Left ventricle myocardium inferior (tissue), 1 donor: ENCODE measurements around the gene SP3. TPM values are rescaled to one million over a fixed set of nuclear protein-coding genes. Genes with fewer than 3 reads are reported as not detected.

Source experiments
- DNase-seq: peaks from one replicate; pipeline ENCODE4 v3.0.0-alpha.2; 2020
- H3K27ac ChIP-seq: fragments of 200-600 bp; replicated peaks from 2 replicates; pipeline ENCODE4 v1.8.0; 2021
- H3K27me3 ChIP-seq: fragments of 200-600 bp; 2 replicates; pipeline ENCODE4 v1.8.0; 2021; ENCODE audit warnings: low read depth
- H3K36me3 ChIP-seq: fragments of 200-600 bp; 2 replicates; pipeline ENCODE4 v1.8.0; 2021
- H3K4me1 ChIP-seq: fragments of 200-600 bp; 2 replicates; pipeline ENCODE4 v1.8.0; 2021
- H3K4me3 ChIP-seq: fragments of 200-600 bp; 2 replicates; pipeline ENCODE4 v1.8.0; 2021; ENCODE audit warnings: mild to moderate bottlenecking, moderate library complexity
- H3K9me3 ChIP-seq: fragments of 200-600 bp; replicated peaks from 2 replicates; pipeline ENCODE4 v1.8.0; 2021
- intact Hi-C: fragments of 100-400 bp; cut with micrococcal nuclease; formaldehyde crosslinking; loops from one replicate; pipeline ENCODE4 v1.11.0; 2022
- total RNA-seq: library from RNA; stranded (reverse); fragmentation: NEBNext Ultra II Directional; extraction: Animal tissue kit (Norgen Biotek cat#: 25700); gene quantifications from one replicate; pipeline ENCODE4 v1.2.1, GENCODE V29; 2021
- TF ChIP-seq, protein P1 (sequence below): fragments of 200-600 bp; IDR thresholded peaks from 2 replicates; pipeline ENCODE4 v1.8.0; 2021; ENCODE audit warnings: antibody characterized with exemption, mild to moderate bottlenecking, borderline replicate concordance
- donor health status: DM: no; HTN: yes; CAD: no; lungs with severe emphysema.

The SP3 gene
- total RNA-seq, 1 donor from 2014 or later, result 32.1 TPM

DNA sequence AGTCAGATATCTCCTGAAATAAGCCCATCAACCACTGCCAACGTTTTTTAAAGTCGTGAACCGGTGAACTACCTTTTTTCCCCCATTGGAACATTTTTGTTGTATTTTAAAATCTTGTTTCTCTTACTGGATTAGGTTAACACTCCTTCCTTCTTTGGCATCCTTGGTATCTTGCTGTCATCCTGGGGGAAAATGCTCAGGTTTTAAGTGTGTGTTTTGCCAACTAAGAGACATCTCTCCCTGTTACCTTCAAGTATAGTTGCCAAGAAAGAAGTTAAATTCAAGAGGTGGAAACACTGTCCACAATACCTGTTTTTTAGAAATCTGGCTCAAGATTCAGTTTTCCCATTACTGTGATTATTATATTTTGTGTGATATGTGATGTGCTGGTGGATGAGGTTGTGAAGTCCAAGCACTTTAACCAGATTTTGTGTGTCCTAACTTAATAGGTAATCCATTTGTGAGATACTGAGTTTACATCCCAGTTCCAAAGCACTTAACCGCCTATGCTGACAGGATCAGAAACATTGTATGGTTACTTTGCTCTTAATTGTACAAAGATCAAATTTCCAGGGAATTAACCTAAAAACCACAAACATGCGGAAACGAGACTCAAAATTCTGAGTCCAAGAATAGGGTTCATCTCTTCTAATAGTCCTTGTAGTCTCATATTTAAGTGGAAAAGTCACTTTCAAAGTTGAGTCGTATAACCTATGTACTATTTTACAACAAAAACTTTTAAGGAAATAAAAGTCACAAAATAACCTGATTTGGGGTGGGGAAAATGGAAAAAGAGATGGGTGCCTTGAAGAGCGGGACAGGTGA, 1.3 kb upstream of the SP3 start:
- H3K27ac ChIP-seq, result peak overlapping the region; percentile 100
- peaks cover 2% of the 10 kb centered on the region for H3K9me3 ChIP-seq
- H3K4me3 ChIP-seq, result peak overlapping the region; percentile 99
- no peak for DNase-seq
- intact Hi-C loops, result loop anchor here (5.0 kb wide), 1 partner anchor 61 kb away; no protein-coding TSS in a partner anchor
- TF ChIP-seq, protein P1, sequence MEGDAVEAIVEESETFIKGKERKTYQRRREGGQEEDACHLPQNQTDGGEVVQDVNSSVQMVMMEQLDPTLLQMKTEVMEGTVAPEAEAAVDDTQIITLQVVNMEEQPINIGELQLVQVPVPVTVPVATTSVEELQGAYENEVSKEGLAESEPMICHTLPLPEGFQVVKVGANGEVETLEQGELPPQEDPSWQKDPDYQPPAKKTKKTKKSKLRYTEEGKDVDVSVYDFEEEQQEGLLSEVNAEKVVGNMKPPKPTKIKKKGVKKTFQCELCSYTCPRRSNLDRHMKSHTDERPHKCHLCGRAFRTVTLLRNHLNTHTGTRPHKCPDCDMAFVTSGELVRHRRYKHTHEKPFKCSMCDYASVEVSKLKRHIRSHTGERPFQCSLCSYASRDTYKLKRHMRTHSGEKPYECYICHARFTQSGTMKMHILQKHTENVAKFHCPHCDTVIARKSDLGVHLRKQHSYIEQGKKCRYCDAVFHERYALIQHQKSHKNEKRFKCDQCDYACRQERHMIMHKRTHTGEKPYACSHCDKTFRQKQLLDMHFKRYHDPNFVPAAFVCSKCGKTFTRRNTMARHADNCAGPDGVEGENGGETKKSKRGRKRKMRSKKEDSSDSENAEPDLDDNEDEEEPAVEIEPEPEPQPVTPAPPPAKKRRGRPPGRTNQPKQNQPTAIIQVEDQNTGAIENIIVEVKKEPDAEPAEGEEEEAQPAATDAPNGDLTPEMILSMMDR, result no peak
- H3K36me3 ChIP-seq, result no peaks in the 10 kb centered on the region
- H3K27me3 ChIP-seq, result no peaks in the 10 kb centered on the region
- H3K4me1 ChIP-seq, result peaks cover 51% of the 10 kb centered on the region

DNA sequence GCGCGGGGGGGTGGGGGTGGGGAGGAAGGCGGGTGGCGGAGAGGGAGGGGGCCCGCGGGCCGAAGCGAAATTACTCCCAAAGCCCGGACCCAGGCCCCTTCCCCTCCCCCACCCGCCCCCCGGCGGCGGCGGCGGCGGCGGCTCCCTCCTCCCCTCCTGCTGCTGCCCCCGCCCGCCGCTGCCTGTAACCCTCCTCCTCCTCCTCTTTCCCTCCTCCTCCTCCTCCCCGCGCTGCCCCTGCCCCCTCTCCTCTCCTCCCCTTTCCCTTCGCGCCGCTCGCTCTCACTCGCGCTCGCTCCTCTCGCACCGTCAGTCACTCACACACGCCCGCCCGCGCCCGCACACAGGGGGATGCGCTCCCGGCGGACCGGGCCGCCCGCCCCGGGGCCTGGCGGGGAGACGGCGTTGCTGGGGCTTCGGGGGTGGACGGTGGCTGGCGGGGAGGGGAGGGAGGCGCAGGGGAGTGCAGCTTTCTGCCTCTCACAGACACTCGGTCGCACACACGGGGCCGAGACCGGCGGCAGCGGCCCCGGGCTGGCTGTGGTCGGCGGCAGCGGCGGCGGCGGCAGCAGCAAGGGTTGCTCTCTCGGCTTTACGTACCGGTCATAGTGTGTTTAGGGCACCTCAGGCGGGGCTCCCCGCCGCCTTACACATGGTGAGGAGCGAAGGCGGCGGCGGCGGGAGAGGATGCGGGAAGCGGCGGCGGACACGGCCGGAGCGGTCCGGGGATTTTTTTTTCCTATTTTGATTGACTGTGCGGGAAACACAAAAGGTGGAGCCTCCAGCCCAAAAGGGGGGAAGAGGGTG, 405 bp downstream of the SP3 start:
- H3K4me3 ChIP-seq, result peak overlapping the region; percentile 99
- peak; percentile 91 for DNase-seq
- TF ChIP-seq, protein P1, result no peak
- H3K9me3 ChIP-seq, result peaks cover 9% of the 10 kb centered on the region
- H3K27me3 ChIP-seq, result no peaks in the 10 kb centered on the region
- H3K27ac ChIP-seq, result peak overlapping the region; percentile 100
- H3K36me3 ChIP-seq, result peaks cover 5% of the 10 kb centered on the region
- H3K4me1 ChIP-seq, result peaks cover 58% of the 10 kb centered on the region
- intact Hi-C loops, result loop anchor here (5.0 kb wide), 1 partner anchor 63 kb away; no protein-coding TSS in a partner anchor

DNA sequence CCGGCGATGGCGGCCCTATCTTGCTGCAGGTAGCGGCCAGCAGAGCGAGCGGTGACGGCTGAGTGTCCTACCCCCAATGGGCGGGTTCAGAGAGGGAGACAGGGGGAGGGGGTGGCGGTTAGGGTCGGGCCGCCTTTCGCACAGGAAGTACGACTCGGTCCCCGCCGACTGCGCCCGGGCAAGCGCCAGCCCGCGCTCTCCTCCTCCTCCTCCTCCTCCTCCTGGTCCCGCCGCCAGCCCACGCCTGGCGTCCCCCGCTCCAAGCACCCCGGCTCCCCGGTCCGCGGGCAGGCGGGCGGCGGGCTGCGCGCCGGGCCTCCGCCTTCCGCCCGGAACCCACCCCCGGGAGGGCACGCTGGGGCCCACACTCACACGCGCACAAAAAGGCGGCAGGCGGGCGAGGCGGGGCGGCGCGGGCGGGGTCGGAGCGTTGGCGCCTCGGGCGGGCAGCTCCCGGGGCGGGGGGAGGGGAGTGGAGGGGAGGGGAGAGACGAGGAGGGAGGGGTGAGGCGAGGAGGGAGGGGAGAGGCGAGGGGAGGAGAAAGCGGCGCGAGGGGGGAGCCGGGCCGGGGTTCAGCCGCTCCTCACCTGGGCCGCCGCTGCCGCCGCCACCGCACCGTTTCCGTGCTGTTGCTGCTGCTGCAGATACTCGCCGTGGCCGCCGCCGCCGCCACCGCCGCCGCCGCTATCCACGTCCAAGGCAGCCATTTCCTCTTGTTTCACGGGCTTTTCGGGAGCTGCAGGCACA, 1.2 kb downstream of the SP3 start:
- Histone ChIP-seq H3K36me3 (peaks cover 8% of the 10 kb centered on the region), H3K27me3 (no peaks in the 10 kb centered on the region), H3K27ac (peak overlapping the region; percentile 100), H3K9me3 (peaks cover 9% of the 10 kb centered on the region), H3K4me3 (peak overlapping the region; percentile 99), H3K4me1 (peaks cover 65% of the 10 kb centered on the region)
- DNase-seq, result peak; percentile 93
- intact Hi-C loops, result no loop called here
- TF ChIP-seq, protein P1, result no peak

DNA sequence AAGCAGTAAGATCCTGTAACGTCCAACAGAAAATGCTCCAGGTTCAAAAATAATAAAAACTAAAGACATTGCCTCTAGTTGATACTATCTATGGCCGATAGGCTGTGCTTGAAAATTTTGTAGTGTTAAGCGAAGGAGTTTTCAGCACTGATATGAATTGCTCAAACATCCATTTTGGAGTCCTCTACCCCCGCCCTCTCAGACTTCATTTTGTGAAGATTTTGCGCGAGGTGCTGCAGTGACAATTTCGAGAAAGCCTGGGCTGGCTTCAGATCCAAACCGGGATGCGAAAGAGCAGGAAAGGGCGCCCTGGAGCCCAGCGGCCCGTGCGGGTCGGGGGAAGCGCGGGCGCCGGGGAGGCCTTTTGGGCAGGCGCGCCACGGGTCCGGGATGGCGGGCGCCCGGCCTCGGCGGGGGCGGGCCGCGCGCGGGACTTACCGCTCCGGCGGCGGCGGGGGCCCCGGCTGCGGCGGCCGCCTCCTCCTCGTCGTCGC, 1.8 kb downstream of the SP3 start:
- peak overlapping the region; percentile 99 for H3K4me3 ChIP-seq
- intact Hi-C loops, result no loop called here
- H3K4me1 ChIP-seq, result peaks cover 72% of the 10 kb centered on the region
- H3K9me3 ChIP-seq, result peaks cover 9% of the 10 kb centered on the region
- H3K27me3 ChIP-seq, result no peaks in the 10 kb centered on the region
- H3K36me3 ChIP-seq, result peaks cover 8% of the 10 kb centered on the region
- DNase-seq, result no peak
- H3K27ac ChIP-seq, result peak overlapping the region; percentile 100
- TF ChIP-seq, protein P1, result peak; percentile 48
